GM21360 (cell line): ENCODE data around the gene AMN1.
"Not testable (repeated sequence)": the region's sequence is repeated elsewhere in the genome, so short reads cannot be mapped to it uniquely, and the experiment has no call there.

Experiments used
- ATAC-seq: cut with Tn5 transposase; IDR thresholded peaks from one replicate; pipeline ENCODE4 v1.9.1; 2021; ENCODE audit warnings: mild to moderate bottlenecking, moderate library complexity; ENCODE audit not compliant: unreplicated experiment

AMN1 gene

GRCh38 chr12:31733549-31734432, 5.0 kb upstream of the AMN1 start:
- not testable (repeated sequence) for ATAC-seq

- ATAC-seq = no peak
These were observed 4.2 kb upstream of the AMN1 start for GRCh38 chr12:31732926-31733548.

DNA sequence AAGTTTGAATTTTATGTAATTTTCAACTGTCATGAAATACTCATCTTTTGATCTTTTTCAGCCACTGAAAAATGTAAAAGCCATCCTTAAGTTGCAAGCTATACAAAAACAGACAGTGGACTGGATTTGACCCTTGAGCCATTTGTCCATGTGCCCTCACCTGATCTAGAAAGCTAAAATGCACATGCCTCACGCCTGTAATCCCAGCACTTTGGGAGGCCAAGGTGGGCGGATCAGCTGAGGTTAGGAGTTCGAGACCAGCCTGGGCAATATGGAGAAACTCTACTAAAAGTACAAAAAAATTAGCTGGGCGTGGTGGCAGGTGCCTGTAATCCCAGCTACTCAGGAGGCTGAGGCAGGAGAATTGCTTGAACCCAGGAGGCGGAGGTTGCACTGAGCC, 2.4 kb upstream of the AMN1 start:
- not testable (repeated sequence) for ATAC-seq

- no peak for ATAC-seq
These were observed 884 bp upstream of the AMN1 start for GRCh38 chr12:31729705-31730104.

DNA sequence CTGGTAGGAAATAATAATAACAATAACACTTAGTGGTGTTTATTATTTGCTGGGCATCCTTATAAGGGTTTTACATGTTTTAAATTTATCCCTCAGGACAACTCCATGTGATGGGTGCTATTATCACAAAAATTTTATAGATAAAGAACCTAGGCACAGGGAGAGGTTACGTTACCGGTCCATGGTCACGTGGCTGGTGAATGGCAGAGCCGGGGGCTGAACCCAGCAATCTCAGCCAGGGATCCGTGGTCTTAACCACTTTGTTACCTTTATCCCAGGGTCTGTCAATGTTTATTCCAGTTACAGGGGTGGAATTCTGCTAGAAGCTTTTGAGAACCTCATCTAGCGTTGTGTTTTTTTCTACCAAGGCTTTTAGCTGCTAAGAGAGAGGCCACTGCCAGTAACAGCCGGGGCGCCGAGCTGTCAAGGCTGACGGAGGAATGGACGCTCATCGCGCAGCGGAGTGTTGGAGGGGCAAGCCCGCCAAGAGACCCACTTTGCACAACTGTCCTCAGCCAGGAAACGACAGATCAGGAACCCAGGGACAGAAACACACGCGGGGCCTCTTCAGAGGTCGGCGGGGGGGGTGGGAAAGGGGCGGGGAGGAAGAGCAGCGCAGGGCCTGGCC, 418 bp downstream of the AMN1 start:
- no peak for ATAC-seq

DNA sequence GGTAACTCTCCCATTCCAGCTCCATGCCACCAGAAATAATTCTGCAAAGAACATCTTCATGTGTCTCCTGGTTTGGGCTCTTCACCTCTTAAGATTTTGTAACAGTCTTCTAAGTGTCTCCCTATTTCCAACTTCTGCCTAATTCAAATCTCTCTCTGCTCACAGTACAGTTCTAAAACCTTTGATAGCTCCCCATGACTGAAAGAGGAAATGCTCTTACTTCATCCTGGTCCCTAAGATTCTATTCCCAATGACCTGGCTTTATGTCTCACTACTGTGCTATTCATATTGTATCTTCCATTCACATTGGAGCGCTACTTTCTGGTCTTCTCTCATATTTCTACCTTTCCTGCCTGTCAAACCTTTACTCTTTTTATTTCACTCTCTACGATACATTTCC, 1.6 kb downstream of the AMN1 start:
- ATAC-seq = no peak

DNA sequence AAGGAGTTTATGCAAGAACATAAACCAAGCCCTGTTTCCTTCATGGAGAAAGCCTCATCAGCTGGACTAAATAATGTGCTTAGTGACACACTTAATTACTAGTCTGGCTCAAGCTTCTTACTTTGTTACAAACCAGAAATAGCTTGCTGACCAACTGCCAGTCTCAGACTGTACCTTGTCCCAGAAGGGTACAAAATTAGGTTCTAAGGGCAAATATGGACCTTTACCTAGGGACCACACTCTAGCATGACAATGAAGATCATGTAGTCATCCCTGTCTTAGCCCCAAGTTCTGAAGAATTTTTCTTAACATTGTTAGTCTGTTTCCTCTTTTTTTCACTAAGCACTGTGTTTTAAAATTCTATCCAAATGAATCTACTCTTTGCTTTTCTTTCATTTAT, 2.2 kb downstream of the AMN1 start:
- ATAC-seq = no peak

DNA sequence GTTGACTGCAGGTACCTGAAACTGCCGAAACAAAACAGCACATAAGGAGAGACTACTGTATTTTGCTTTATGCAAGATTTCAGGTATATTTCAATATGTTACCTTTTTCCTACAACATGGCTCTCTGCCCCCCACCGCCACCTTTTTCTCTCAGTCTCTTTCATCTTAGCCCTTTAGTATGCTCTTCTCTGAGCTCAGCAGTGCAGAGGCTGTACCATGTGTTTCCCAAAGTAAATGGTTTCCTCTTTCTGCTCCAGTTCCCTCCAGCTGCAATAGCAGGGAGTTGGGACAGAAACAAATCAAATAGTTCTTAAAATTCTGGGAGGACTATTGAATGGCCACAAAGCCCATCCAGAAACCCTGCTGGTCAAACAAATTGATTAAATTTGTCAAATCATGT, 4.3 kb downstream of the AMN1 start:
- no peak for ATAC-seq

GRCh38 chr12:31722580-31722979, 6.2 kb downstream of the AMN1 start:
- ATAC-seq = no peak

- ATAC-seq = not testable (repeated sequence)
These were observed 10.2 kb downstream of the AMN1 start for GRCh38 chr12:31718542-31719198.

DNA sequence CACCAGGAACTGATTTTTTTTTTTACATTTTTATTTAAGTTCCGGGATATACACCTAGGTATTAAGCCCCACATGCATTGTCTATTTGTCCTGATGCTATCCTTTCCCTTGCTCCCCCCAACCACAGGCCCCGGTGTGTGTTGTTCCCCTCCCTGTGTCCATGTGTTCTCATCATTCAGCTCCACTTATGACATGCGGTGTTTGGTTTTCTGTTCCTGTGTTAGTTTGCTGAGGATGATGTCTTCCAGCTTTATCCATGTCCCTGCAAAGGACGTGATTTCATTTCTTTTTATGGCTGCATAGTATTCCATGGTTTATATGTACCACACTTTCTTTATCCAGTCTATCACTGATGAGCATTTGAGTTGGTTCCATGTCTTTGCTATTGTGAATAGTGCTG, 11.8 kb downstream of the AMN1 start:
- not testable (repeated sequence) for ATAC-seq

DNA sequence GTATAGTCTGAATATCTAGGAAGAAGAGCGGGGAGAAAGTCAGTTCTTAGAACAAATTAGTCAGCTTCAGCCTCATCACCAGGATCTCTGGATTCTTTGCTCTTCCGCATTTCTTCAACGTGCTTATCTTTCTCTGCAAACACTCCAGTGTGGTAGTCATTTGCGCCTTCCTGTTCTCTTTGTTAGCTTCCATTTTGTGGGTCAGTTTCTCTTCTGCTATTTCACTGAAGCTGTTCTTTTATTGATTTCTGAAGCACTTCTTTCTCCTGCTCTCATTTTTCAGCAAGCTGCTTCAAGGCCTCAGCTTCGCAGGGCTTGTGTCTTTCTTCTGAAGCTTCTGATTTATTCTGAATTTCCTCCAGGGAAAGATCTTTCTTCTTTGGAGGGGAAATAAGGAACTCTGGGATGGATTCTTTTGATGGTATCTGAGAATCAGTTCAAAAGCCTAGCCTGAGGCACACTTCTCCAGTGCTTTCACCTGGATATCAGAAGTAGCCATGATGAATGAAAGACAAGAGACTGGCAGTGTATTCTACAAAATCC, 13.5 kb downstream of the AMN1 start:
- ATAC-seq = peak; percentile 73

- no peak for ATAC-seq
These were observed 14.2 kb downstream of the AMN1 start for GRCh38 chr12:31714406-31715271.

GRCh38 chr12:31712877-31713276, 15.9 kb downstream of the AMN1 start:
- ATAC-seq = no peak

- no peak for ATAC-seq
These were observed 18.6 kb downstream of the AMN1 start for GRCh38 chr12:31710021-31710818.

DNA sequence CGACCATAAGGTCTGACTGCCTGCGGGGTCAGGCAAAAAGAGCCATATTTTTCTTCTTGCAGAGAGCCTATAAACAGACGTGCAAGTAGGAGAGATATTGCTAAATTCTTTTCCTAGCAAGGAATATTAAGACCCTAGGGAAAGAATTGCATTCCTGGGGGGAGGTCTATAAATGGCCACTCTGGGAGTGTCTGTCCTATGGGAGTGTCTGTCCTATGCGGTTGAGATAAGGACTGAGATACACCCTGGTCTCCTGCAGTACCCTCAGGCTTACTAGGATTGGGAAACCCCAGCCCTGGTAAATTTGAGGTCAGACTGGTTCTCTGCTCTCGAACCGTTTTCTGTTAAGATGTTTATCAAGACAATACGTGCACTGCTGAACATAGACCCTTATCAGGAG, 20.7 kb downstream of the AMN1 start:
- ATAC-seq = not testable (repeated sequence)

GRCh38 chr12:31705621-31706020, 23.2 kb downstream of the AMN1 start:
- no peak for ATAC-seq

DNA sequence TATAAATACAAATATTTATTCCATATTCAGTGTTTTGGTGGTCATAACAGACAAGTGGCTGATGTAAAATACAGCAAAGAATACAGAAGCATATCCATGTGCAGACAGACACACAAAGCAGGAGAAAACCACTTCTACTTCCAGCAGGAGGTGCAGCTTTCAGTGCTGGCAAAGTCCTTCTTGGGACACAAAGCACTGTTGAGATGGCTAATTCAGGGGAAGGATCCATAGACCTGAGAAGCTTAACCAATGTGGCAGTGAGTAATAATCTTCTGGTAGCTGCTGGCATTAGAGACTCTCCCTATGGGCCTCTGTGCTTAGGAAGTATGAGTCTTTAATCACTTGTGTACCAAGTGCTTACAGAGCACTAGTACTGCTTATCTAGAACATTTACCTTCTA, 26.8 kb downstream of the AMN1 start:
- no peak for ATAC-seq

- not testable (repeated sequence) for ATAC-seq
These were observed 38.9 kb downstream of the AMN1 start for GRCh38 chr12:31689921-31690320.
